HEK293 (cell line): ENCODE results near the gene MYOM1.

Source experiments
- CTCF ChIA-PET: fragments of 350-600 bp; formaldehyde crosslinking; extraction: SDS; loops from one replicate; lab custom pipeline; 2021; ENCODE audit warnings: antibody characterized with exemption; lab: Yijun Ruan, JAX
- POLR2A ChIA-PET: fragments of 300-600 bp; formaldehyde crosslinking; extraction: SDS; loops from one replicate; lab custom pipeline; 2020; ENCODE audit warnings: antibody characterized with exemption, inconsistent platforms; lab: Yijun Ruan, JAX
- H3K27ac ChIP-seq: fragments of 200-500 bp; sonication (Bioruptor generic); 2 replicates; pipeline ENCODE4 v1.5.1; 2014; ENCODE audit warnings: low read depth, low read length, control low read depth, inconsistent platforms; ENCODE audit errors: extremely low read depth
- H3K36me3 ChIP-seq, 2 experiments: fragments of 200-500 bp in 1 of 2; sonication (Bioruptor generic) in 1 of 2; 1 replicate in 1 of 2; 2 replicates in 1 of 2; pipeline ENCODE4 v1.5.1; 2014 to 2017; ENCODE audit warnings: inconsistent platforms in 2 of 2, low read length in 2 of 2; ENCODE audit not compliant: control insufficient read depth in 2 of 2, insufficient read depth in 1 of 2
- H3K4me1 ChIP-seq: fragments of 200-500 bp; sonication (Bioruptor generic); 2 replicates; pipeline ENCODE4 v1.5.1; 2014; ENCODE audit warnings: mild to moderate bottlenecking, low read length, inconsistent platforms; ENCODE audit not compliant: control insufficient read depth, insufficient read depth
- H3K4me3 ChIP-seq: 2 replicates; pipeline ENCODE4 v1.5.1; 2011; ENCODE audit warnings: low read depth, mild to moderate bottlenecking, control low read depth, low read length, moderate library complexity
- H3K9me3 ChIP-seq: fragments of 200-500 bp; sonication (Bioruptor generic); 2 replicates; pipeline ENCODE4 v1.5.1; 2014; ENCODE audit warnings: low read depth, low read length, inconsistent platforms; ENCODE audit not compliant: control insufficient read depth, insufficient read depth
- FEZF1 ChIP-seq: fragments of 450-650 bp; formaldehyde crosslinking; IDR thresholded peaks from 2 replicates; pipeline ENCODE4 v1.5.1; 2016; ENCODE audit warnings: missing biosample characterization, missing genetic modification characterization
- KLF7 ChIP-seq: fragments of 450-650 bp; formaldehyde crosslinking; IDR thresholded peaks from 2 replicates; pipeline ENCODE4 v1.5.1; 2016; ENCODE audit warnings: missing biosample characterization, missing genetic modification characterization, borderline replicate concordance
- MEIS1 ChIP-seq: sonication (generic); formaldehyde crosslinking; IDR thresholded peaks from 2 replicates; pipeline ENCODE4 v1.8.1; 2022; ENCODE audit warnings: missing genetic modification reagents, mild to moderate bottlenecking, borderline replicate concordance
- MZF1 ChIP-seq: fragments of 450-650 bp; formaldehyde crosslinking; IDR thresholded peaks from 2 replicates; pipeline ENCODE4 v1.5.1; 2017; ENCODE audit warnings: missing biosample characterization, missing genetic modification characterization, borderline replicate concordance
- ZBTB17 ChIP-seq: fragments of 450-650 bp; formaldehyde crosslinking; IDR thresholded peaks from 2 replicates; pipeline ENCODE4 v1.5.1; 2016; ENCODE audit warnings: missing biosample characterization, missing genetic modification characterization
- ZFHX2 ChIP-seq: fragments of 450-650 bp; formaldehyde crosslinking; conservative IDR thresholded peaks from 2 replicates; pipeline ENCODE4 v1.5.1; 2016; ENCODE audit warnings: missing biosample characterization, missing genetic modification characterization
- ZNF19 ChIP-seq: fragments of 450-650 bp; formaldehyde crosslinking; IDR thresholded peaks from 2 replicates; pipeline ENCODE4; 2016; ENCODE audit warnings: missing biosample characterization, missing genetic modification characterization, low read depth
- ZNF366 ChIP-seq: fragments of 450-650 bp; formaldehyde crosslinking; conservative IDR thresholded peaks from 2 replicates; pipeline ENCODE4 v1.5.1; 2016; ENCODE audit warnings: missing biosample characterization, missing genetic modification characterization
- ZNF544 ChIP-seq: fragments of 450-650 bp; formaldehyde crosslinking; IDR thresholded peaks from 2 replicates; pipeline ENCODE4 v1.5.0; 2017; ENCODE audit warnings: missing biosample characterization, missing genetic modification characterization
- ZNF549 ChIP-seq: fragments of 450-650 bp; IDR thresholded peaks from 2 replicates; pipeline ENCODE4 v1.5.1; 2018; ENCODE audit warnings: missing biosample characterization, missing genetic modification characterization, mild to moderate bottlenecking, inconsistent platforms, moderate library complexity
- ZNF664 ChIP-seq: fragments of 450-650 bp; formaldehyde crosslinking; IDR thresholded peaks from 2 replicates; pipeline ENCODE4 v1.5.1; 2016; ENCODE audit warnings: missing biosample characterization, missing genetic modification characterization
- ZNF670 ChIP-seq: fragments of 450-650 bp; formaldehyde crosslinking; IDR thresholded peaks from 2 replicates; pipeline ENCODE4 v1.5.1; 2016; ENCODE audit warnings: missing biosample characterization, missing genetic modification characterization, low read depth
- ZNF707 ChIP-seq: fragments of 450-650 bp; formaldehyde crosslinking; IDR thresholded peaks from 2 replicates; pipeline ENCODE4 v1.5.1; 2016; ENCODE audit warnings: missing biosample characterization, missing genetic modification characterization
- ZNF777 ChIP-seq: fragments of 450-650 bp; formaldehyde crosslinking; IDR thresholded peaks from 2 replicates; pipeline ENCODE4 v1.5.1; 2017; ENCODE audit warnings: missing biosample characterization, missing genetic modification characterization, borderline replicate concordance
- ZNF830 ChIP-seq: fragments of 450-650 bp; IDR thresholded peaks from 2 replicates; pipeline ENCODE4 v1.5.0; 2018; ENCODE audit warnings: missing biosample characterization, missing genetic modification characterization, low read depth, mild to moderate bottlenecking, moderate library complexity
- ZXDB ChIP-seq: fragments of 450-650 bp; formaldehyde crosslinking; IDR thresholded peaks from 2 replicates; pipeline ENCODE4 v1.5.1; 2016; ENCODE audit warnings: missing biosample characterization, missing genetic modification characterization
- TF ChIP-seq, protein P1 (sequence below): fragments of 450-650 bp; formaldehyde crosslinking; IDR thresholded peaks from 2 replicates; pipeline ENCODE4 v1.5.1; 2017; ENCODE audit warnings: missing biosample characterization, missing genetic modification characterization
- TF ChIP-seq, protein P2 (sequence below): fragments of 450-650 bp; formaldehyde crosslinking; IDR thresholded peaks from 2 replicates; pipeline ENCODE4 v1.5.1; 2016; ENCODE audit warnings: missing biosample characterization, missing genetic modification characterization
- TF ChIP-seq, protein P3 (sequence below): fragments of 450-650 bp; formaldehyde crosslinking; optimal IDR thresholded peaks from 2 replicates; pipeline ENCODE3; 2016; ENCODE audit warnings: missing biosample characterization, mild to moderate bottlenecking, missing genetic modification characterization
- TF ChIP-seq, protein P4 (sequence below): fragments of 450-650 bp; IDR thresholded peaks from 2 replicates; pipeline ENCODE4 v1.5.1; 2018; ENCODE audit warnings: missing biosample characterization, missing genetic modification characterization
- TF ChIP-seq, protein P5 (sequence below): fragments of 450-650 bp; formaldehyde crosslinking; IDR thresholded peaks from 2 replicates; pipeline ENCODE4 v1.5.1; 2016; ENCODE audit warnings: missing biosample characterization, missing genetic modification characterization
- TF ChIP-seq, protein P6 (sequence below): fragments of 450-650 bp; formaldehyde crosslinking; IDR thresholded peaks from 2 replicates; pipeline ENCODE4 v1.5.1; 2016; ENCODE audit warnings: missing biosample characterization, missing genetic modification characterization

The MYOM1 gene

DNA sequence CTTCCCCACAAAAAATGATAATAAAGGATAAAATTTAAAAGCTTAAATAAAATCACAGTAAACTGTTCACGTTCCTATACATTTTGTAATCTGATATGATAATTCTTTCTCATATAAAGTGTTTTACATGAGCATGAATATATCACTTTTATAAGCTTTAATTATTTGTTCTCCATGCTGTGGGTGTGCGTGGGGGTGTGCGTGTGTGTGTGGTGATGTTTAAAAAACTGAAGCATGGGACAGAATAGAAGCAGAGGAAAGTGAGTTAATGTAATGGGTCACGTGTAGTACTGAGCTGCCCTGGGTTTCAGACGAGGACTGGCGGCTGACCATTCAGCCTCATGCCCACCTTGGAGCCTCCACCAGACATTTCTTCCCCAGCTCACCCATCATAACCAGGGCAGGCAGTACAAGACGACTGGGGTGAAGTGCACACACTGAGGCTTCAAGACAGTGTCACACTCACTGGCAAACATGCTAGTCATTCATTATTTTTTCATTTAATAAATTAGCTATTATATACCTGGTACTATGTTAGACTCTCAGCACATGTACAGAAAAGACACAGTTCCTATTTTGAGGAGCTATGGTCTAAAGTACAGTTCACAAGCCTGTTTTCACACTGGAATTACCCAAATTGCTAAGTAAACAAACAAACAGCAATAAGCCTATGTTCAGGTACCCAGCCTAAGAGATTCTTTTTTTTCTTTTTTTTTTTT is 109.6 kb downstream of the MYOM1 start (continued):
- peak; percentile 48; the same call in 1 of the 2 replicates for TF ChIP-seq ZNF664 (tag by site-specific recombination)
- no peak for TF ChIP-seq KLF7 (tag by site-specific recombination)

DNA sequence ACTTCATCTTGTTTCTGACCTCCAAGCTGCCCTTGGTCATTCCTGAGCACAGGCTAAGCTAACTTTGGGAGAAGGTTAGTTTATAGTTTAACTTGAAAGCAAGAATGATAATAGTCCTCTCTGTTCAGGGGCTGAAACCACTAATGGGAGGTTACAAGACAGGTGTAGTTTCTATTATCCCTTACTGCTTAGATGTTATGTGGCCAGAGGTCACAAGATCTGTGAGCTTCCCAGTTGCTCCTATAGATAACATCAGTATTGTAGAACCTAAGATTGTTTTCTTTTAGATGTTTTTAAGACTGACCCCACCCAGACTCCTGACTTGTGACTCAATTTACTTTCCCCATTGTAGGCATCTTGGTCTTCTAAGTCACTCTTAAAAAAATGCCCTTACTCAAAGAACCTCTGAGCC is 112.0 kb downstream of the MYOM1 start:
- H3K36me3 ChIP-seq = no peaks in the 10 kb centered on the region
- H3K27ac ChIP-seq = no peak overlapping the region
- H3K9me3 ChIP-seq = no peaks in the 10 kb centered on the region
- CTCF ChIA-PET = interaction anchor here (0.8 to 2.0 kb wide), 4 partner anchors 21 to 239 kb away, joined by 3 to 9 read pairs (median 4); no protein-coding TSS in a partner anchor
- POLR2A ChIA-PET = no interaction called here
- no peak overlapping the region for H3K4me3 ChIP-seq
- no peak for TF ChIP-seq ZNF19 (tag by site-specific recombination)
- TF ChIP-seq, protein P1, sequence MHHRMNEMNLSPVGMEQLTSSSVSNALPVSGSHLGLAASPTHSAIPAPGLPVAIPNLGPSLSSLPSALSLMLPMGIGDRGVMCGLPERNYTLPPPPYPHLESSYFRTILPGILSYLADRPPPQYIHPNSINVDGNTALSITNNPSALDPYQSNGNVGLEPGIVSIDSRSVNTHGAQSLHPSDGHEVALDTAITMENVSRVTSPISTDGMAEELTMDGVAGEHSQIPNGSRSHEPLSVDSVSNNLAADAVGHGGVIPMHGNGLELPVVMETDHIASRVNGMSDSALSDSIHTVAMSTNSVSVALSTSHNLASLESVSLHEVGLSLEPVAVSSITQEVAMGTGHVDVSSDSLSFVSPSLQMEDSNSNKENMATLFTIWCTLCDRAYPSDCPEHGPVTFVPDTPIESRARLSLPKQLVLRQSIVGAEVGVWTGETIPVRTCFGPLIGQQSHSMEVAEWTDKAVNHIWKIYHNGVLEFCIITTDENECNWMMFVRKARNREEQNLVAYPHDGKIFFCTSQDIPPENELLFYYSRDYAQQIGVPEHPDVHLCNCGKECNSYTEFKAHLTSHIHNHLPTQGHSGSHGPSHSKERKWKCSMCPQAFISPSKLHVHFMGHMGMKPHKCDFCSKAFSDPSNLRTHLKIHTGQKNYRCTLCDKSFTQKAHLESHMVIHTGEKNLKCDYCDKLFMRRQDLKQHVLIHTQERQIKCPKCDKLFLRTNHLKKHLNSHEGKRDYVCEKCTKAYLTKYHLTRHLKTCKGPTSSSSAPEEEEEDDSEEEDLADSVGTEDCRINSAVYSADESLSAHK = peak; percentile 88
- H3K4me1 ChIP-seq = peaks cover 15% of the 10 kb centered on the region; the same call in 1 of the 2 replicates

DNA sequence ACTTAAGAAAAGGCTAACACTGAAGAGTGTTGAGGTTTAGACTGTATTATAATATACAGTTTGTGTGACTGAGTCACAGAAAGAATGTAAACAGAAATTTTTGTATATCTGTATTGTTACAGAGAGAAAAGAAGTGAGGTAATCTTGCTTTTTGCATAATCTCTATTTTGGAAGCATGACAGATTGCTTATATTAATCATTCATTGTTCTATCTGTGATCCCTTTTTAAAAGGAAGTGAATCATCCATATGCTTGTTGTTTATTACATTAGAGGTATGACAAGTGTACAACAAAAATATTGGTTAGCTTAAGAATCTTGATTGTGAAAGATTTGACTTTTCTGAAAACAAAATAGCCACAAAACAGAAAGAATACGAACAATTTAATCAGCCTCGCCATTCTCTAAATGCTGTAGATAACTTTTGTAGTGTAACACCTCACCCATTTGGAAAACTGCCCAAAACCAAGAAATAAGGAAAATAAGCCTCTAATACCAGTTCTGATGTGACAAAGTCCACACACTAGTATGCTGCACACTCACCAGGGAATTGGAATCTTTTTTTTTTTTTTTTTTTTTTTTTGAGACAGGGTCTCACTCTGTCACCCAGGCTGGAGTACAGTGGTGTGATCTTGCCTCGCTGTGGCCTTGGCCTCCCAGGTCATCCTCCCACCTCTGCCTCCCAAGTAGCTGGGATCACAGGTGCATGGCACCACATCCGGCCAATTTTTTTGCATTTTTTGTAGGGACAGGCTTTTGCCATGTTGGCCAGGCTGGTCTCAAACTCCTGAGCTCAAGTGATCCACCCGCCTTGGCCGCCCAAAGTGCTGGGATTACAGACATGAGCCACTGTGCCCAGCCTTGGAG is 115.3 kb downstream of the MYOM1 start:
- H3K9me3 ChIP-seq = no peaks in the 10 kb centered on the region
- no peaks in the 10 kb centered on the region for H3K36me3 ChIP-seq
- no peak overlapping the region for H3K27ac ChIP-seq
- ChIA-PET CTCF (interaction anchor here (0.5 to 1.4 kb wide), 5 partner anchors 23 to 452 kb away, joined by 3 to 9 read pairs (median 4); no protein-coding TSS in a partner anchor), POLR2A (no interaction called here)
- no peak overlapping the region for H3K4me3 ChIP-seq
- peaks cover 12% of the 10 kb centered on the region; the same call in 1 of the 2 replicates for H3K4me1 ChIP-seq
- TF ChIP-seq ZNF777 (tag by site-specific recombination) (no peak), ZNF707 (no peak), MEIS1 (CRISPR knock-in tag) (no peak), ZNF366 (tag by site-specific recombination) (0 out of 2 replicates have a peak, but pooled peaks have one; percentile 34), MZF1 (tag by site-specific recombination) (no peak), KLF7 (tag by site-specific recombination) (no peak), ZXDB (no peak), ZNF670 (tag by site-specific recombination) (no peak), ZFHX2 (tag by site-specific recombination) (no peak), FEZF1 (no peak), ZNF544 (tag by site-specific recombination) (no peak), ZBTB17 (peak; percentile 69), ZNF830 (tag by site-specific recombination) (no peak), ZNF549 (tag by site-specific recombination) (no peak)
- TF ChIP-seq, protein P2, sequence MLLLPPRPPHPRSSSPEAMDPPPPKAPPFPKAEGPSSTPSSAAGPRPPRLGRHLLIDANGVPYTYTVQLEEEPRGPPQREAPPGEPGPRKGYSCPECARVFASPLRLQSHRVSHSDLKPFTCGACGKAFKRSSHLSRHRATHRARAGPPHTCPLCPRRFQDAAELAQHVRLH (tag by site-specific recombination) = no peak
- TF ChIP-seq, protein P3, sequence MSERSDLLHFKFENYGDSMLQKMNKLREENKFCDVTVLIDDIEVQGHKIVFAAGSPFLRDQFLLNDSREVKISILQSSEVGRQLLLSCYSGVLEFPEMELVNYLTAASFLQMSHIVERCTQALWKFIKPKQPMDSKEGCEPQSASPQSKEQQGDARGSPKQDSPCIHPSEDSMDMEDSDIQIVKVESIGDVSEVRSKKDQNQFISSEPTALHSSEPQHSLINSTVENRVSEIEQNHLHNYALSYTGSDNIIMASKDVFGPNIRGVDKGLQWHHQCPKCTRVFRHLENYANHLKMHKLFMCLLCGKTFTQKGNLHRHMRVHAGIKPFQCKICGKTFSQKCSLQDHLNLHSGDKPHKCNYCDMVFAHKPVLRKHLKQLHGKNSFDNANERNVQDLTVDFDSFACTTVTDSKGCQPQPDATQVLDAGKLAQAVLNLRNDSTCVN (tag by site-specific recombination) = no peak
- TF ChIP-seq, protein P4, sequence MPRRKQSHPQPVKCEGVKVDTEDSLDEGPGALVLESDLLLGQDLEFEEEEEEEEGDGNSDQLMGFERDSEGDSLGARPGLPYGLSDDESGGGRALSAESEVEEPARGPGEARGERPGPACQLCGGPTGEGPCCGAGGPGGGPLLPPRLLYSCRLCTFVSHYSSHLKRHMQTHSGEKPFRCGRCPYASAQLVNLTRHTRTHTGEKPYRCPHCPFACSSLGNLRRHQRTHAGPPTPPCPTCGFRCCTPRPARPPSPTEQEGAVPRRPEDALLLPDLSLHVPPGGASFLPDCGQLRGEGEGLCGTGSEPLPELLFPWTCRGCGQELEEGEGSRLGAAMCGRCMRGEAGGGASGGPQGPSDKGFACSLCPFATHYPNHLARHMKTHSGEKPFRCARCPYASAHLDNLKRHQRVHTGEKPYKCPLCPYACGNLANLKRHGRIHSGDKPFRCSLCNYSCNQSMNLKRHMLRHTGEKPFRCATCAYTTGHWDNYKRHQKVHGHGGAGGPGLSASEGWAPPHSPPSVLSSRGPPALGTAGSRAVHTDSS = no peak
- TF ChIP-seq, protein P5, sequence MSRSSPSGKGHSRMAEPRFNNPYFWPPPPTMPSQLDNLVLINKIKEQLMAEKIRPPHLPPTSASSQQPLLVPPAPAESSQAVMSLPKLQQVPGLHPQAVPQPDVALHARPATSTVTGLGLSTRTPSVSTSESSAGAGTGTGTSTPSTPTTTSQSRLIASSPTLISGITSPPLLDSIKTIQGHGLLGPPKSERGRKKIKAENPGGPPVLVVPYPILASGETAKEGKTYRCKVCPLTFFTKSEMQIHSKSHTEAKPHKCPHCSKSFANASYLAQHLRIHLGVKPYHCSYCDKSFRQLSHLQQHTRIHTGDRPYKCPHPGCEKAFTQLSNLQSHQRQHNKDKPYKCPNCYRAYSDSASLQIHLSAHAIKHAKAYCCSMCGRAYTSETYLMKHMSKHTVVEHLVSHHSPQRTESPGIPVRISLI (tag by site-specific recombination) = peak; percentile 67; the same call in 1 of the 2 replicates
- TF ChIP-seq, protein P6, sequence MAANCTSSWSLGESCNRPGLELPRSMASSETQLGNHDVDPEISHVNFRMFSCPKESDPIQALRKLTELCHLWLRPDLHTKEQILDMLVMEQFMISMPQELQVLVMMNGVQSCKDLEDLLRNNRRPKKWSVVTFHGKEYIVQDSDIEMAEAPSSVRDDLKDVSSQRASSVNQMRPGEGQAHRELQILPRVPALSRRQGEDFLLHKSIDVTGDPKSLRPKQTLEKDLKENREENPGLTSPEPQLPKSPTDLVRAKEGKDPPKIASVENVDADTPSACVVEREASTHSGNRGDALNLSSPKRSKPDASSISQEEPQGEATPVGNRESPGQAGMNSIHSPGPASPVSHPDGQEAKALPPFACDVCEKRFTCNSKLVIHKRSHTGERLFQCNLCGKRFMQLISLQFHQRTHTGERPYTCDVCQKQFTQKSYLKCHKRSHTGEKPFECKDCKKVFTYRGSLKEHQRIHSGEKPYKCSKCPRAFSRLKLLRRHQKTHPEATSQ (tag by site-specific recombination) = no peak
